Panc1 (cell line): ENCODE data around the gene TMC3. TPM values are rescaled to one million over a fixed set of nuclear protein-coding genes. Genes with fewer than 3 reads are reported as not detected.

Experiments
- ATAC-seq: fragments of 200-7000 bp; cut with Tn5 transposase; 2 replicates; pipeline ENCODE4 v1.9.1; 2020; ENCODE audit warnings: mild to moderate bottlenecking, moderate library complexity
- BruUV-seq: library from RNA; stranded (reverse); fragments of 400-500 nt; replicated peaks from 2 replicates; lab custom pipeline; 2021; lab: Mats Ljungman, UMichigan
- CTCF ChIA-PET: fragments of 300-600 bp; sonication (Branson Sonifier 250); formaldehyde crosslinking; loops from one replicate; lab custom pipeline; 2022; ENCODE audit warnings: antibody characterized with exemption; lab: Charles Lee
- POLR2A ChIA-PET: fragments of 300-600 bp; sonication (Branson Sonifier 250); formaldehyde crosslinking; loops from one replicate; lab custom pipeline; 2022; ENCODE audit warnings: antibody characterized with exemption; lab: Charles Lee
- DNase-seq: peaks from one replicate; pipeline ENCODE4 v3.0.0-alpha.2; 2010; ENCODE audit warnings: low read depth, low spot score
- H3K27ac ChIP-seq: 2 replicates; pipeline ENCODE4 v1.5.1; 2011; ENCODE audit warnings: mild to moderate bottlenecking, low read length, inconsistent platforms
- H3K27me3 ChIP-seq: fragments of 200-500 bp; sonication (Bioruptor generic); 2 replicates; pipeline ENCODE4 v1.6.0; 2014; ENCODE audit warnings: low read length, inconsistent platforms; ENCODE audit not compliant: control insufficient read depth, insufficient read depth
- H3K36me3 ChIP-seq: fragments of 200-500 bp; sonication (Bioruptor generic); 2 replicates; pipeline ENCODE4 v1.5.1; 2014; ENCODE audit warnings: inconsistent platforms, mild to moderate bottlenecking, low read length, moderate library complexity; ENCODE audit not compliant: control insufficient read depth, insufficient read depth
- H3K4me1 ChIP-seq: 2 replicates; pipeline ENCODE4 v1.5.1; 2011; ENCODE audit warnings: inconsistent platforms, mild to moderate bottlenecking, low read length, moderate library complexity; ENCODE audit not compliant: control insufficient read depth, insufficient read depth
- H3K4me3 ChIP-seq, 2 experiments: 2 replicates each; pipeline ENCODE4 v1.5.1; 2011 to 2012; ENCODE audit warnings: low read depth in 2 of 2, low read length in 2 of 2, mild to moderate bottlenecking in 2 of 2, inconsistent platforms in 1 of 2, moderate library complexity in 1 of 2
- H3K9me3 ChIP-seq: fragments of 200-500 bp; sonication (Bioruptor generic); 2 replicates; pipeline ENCODE4 v1.5.1; 2014; ENCODE audit warnings: low read depth, mild to moderate bottlenecking, inconsistent platforms, low read length, moderate library complexity; ENCODE audit not compliant: control insufficient read depth, insufficient read depth
- POLR2AphosphoS5 ChIP-seq: IDR thresholded peaks from 2 replicates; pipeline ENCODE4 v1.6.1; 2012; ENCODE audit warnings: mild to moderate bottlenecking, low read depth, low read length, moderate library complexity
- SIN3A ChIP-seq: IDR thresholded peaks from 2 replicates; pipeline ENCODE4 v1.6.1; 2012; ENCODE audit warnings: low read depth, mild to moderate bottlenecking, low read length, moderate library complexity, borderline replicate concordance; ENCODE audit not compliant: insufficient read depth
- TCF7L2 ChIP-seq: IDR thresholded peaks from 2 replicates; pipeline ENCODE4 v1.6.1; 2011; ENCODE audit warnings: mild to moderate bottlenecking, low read depth, low read length, inconsistent platforms
- in situ Hi-C: cut with HindIII; loops from 2 replicates; pipeline ENCODE4 v1.10.0; 2016; ENCODE audit warnings: low sequenced_read_pairs, low pct_unique_long_range_greater_than_20kb
- intact Hi-C: fragments of 100-400 bp; cut with micrococcal nuclease; formaldehyde crosslinking; loops from one replicate; pipeline ENCODE4 v1.10.0; 2022; ENCODE audit not compliant: unreplicated experiment
- total RNA-seq: library from RNA; stranded (reverse); gene quantifications from one replicate; pipeline ENCODE4 v1.2.1, GENCODE V29; 2021; ENCODE audit not compliant: unreplicated experiment
- TF ChIP-seq, protein P1 (sequence below), 2 experiments: IDR thresholded peaks; 2 replicates each; pipeline ENCODE4 v1.6.1; 2011 to 2012; ENCODE audit warnings: low read depth in 2 of 2, control low read depth in 1 of 2, low read length in 1 of 2, mild to moderate bottlenecking in 1 of 2, moderate library complexity in 1 of 2; ENCODE audit not compliant: insufficient read depth in 1 of 2
- TF ChIP-seq, protein P2 (sequence below): fragments of 450-650 bp; IDR thresholded peaks from 2 replicates; pipeline ENCODE4 v1.5.1; 2017; ENCODE audit warnings: mild to moderate bottlenecking

TMC3 gene
- total RNA-seq, 1 experiment from 2014 or later = not detected

DNA sequence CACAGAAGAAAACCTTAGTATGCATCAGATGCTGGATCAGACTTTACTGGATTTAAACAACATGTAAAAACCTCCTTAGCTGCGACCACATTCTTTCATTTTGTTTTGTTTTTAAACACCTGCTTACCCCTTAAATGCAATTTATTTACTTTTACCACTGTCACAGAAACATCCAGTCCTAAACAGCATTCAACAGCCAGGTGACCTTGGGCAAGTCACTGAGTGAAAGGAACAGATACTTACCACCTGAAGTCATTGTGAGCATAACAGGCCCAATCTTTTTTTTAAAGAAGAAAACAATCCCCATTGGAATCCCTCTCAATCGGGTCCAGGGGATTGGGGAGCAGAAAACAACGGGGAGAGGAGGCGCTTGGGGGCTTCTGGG is 50.5 kb downstream of the TMC3 start:
- H3K9me3 ChIP-seq = no peaks in the 10 kb centered on the region
- intact Hi-C loops (no loop called here), in situ Hi-C loops (no loop called here)
- ChIA-PET CTCF (interaction anchor here (1.0 to 1.2 kb wide), 2 partner anchors 12 to 168 kb away, joined by 3 to 4 read pairs; no protein-coding TSS in a partner anchor), POLR2A (no interaction called here)
- no peaks in the 10 kb centered on the region for H3K27me3 ChIP-seq
- peak overlapping the region; percentile 79 to 83 for H3K4me3 ChIP-seq
- H3K4me1 ChIP-seq = 0 out of 2 replicates have a peak, but pooled peaks cover 3% of the 10 kb centered on the region
- no peaks in the 10 kb centered on the region; the same call in 1 of the 2 replicates for H3K36me3 ChIP-seq
- BruUV-seq = TSS peak; percentile 91
- ATAC-seq (peak; percentile 3; the same call in 1 of the 2 replicates), DNase-seq (no peak)
- H3K27ac ChIP-seq = peak overlapping the region; percentile 60
- TF ChIP-seq, protein P1, sequence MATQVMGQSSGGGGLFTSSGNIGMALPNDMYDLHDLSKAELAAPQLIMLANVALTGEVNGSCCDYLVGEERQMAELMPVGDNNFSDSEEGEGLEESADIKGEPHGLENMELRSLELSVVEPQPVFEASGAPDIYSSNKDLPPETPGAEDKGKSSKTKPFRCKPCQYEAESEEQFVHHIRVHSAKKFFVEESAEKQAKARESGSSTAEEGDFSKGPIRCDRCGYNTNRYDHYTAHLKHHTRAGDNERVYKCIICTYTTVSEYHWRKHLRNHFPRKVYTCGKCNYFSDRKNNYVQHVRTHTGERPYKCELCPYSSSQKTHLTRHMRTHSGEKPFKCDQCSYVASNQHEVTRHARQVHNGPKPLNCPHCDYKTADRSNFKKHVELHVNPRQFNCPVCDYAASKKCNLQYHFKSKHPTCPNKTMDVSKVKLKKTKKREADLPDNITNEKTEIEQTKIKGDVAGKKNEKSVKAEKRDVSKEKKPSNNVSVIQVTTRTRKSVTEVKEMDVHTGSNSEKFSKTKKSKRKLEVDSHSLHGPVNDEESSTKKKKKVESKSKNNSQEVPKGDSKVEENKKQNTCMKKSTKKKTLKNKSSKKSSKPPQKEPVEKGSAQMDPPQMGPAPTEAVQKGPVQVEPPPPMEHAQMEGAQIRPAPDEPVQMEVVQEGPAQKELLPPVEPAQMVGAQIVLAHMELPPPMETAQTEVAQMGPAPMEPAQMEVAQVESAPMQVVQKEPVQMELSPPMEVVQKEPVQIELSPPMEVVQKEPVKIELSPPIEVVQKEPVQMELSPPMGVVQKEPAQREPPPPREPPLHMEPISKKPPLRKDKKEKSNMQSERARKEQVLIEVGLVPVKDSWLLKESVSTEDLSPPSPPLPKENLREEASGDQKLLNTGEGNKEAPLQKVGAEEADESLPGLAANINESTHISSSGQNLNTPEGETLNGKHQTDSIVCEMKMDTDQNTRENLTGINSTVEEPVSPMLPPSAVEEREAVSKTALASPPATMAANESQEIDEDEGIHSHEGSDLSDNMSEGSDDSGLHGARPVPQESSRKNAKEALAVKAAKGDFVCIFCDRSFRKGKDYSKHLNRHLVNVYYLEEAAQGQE (IDR thresholded peaks at IDR 0.05; ENCODE audit: insufficient read depth in 1 of 2, low read depth in 2 of 2, low read length in 1 of 2) = no peak
- TF ChIP-seq SIN3A (no peak), POLR2AphosphoS5 (no peak), TCF7L2 (no peak)
- TF ChIP-seq, protein P2, sequence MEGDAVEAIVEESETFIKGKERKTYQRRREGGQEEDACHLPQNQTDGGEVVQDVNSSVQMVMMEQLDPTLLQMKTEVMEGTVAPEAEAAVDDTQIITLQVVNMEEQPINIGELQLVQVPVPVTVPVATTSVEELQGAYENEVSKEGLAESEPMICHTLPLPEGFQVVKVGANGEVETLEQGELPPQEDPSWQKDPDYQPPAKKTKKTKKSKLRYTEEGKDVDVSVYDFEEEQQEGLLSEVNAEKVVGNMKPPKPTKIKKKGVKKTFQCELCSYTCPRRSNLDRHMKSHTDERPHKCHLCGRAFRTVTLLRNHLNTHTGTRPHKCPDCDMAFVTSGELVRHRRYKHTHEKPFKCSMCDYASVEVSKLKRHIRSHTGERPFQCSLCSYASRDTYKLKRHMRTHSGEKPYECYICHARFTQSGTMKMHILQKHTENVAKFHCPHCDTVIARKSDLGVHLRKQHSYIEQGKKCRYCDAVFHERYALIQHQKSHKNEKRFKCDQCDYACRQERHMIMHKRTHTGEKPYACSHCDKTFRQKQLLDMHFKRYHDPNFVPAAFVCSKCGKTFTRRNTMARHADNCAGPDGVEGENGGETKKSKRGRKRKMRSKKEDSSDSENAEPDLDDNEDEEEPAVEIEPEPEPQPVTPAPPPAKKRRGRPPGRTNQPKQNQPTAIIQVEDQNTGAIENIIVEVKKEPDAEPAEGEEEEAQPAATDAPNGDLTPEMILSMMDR = no peak

DNA sequence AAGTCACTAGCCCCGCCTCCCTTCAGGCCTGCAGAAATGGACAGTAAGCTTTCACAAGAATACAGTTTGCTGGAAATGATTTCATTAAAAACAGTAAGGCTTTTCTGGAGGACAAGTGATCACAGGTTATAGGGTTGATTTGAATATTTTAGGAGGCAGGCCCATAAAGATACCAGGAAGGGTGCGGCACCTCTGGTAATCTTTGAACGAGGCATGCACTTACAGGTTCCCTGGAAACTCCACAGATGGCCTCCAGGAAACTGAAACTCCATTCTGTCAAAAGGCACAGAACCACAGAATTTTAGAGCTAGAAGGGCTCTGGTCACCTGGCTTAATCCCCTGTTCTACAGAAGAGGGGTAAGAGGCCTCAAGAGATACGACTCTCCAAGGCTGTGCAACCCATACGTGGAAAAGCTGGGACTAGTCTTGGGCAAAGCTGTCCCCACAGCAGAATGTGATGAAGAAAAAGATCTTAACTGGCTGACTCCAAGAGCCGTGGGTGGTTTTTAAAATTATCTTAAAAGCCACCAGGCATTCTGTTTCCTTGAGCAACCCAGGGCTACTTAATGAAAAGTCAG is 51.2 kb downstream of the TMC3 start:
- H3K4me3 ChIP-seq = no peak overlapping the region
- ChIA-PET CTCF (no interaction called here), POLR2A (no interaction called here)
- in situ Hi-C loops = no loop called here
- no TSS peak for BruUV-seq
- TF ChIP-seq POLR2AphosphoS5 = no peak
- TF ChIP-seq, protein P2 = no peak
- TF ChIP-seq, protein P1 (IDR thresholded peaks at IDR 0.05; ENCODE audit: insufficient read depth in 1 of 2, low read depth in 2 of 2, low read length in 1 of 2) = no peak
- no peak for TF ChIP-seq SIN3A
- no peak for TF ChIP-seq TCF7L2
- DNase-seq = no peak
- no peaks in the 10 kb centered on the region for H3K27me3 ChIP-seq
- no peak overlapping the region for H3K27ac ChIP-seq
- H3K9me3 ChIP-seq = no peaks in the 10 kb centered on the region
- H3K4me1 ChIP-seq = 0 out of 2 replicates have a peak, but pooled peaks cover 3% of the 10 kb centered on the region
- intact Hi-C loops = no loop called here
- ATAC-seq = no peak
- H3K36me3 ChIP-seq = no peaks in the 10 kb centered on the region; the same call in 1 of the 2 replicates
